NCI-H510A treated with DMSO at 0.1 percent for 48 hours (cell line): ENCODE results near the gene DPM3.
"Not testable (repeated sequence)": the region's sequence is repeated elsewhere in the genome, so short reads cannot be mapped to it uniquely, and the experiment has no call there.

Experiments used
- DNase-seq: peaks from one replicate; lab custom pipeline; 2025; lab: John Stamatoyannopoulos, UW

DPM3 gene, protein sequence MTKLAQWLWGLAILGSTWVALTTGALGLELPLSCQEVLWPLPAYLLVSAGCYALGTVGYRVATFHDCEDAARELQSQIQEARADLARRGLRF

DNA sequence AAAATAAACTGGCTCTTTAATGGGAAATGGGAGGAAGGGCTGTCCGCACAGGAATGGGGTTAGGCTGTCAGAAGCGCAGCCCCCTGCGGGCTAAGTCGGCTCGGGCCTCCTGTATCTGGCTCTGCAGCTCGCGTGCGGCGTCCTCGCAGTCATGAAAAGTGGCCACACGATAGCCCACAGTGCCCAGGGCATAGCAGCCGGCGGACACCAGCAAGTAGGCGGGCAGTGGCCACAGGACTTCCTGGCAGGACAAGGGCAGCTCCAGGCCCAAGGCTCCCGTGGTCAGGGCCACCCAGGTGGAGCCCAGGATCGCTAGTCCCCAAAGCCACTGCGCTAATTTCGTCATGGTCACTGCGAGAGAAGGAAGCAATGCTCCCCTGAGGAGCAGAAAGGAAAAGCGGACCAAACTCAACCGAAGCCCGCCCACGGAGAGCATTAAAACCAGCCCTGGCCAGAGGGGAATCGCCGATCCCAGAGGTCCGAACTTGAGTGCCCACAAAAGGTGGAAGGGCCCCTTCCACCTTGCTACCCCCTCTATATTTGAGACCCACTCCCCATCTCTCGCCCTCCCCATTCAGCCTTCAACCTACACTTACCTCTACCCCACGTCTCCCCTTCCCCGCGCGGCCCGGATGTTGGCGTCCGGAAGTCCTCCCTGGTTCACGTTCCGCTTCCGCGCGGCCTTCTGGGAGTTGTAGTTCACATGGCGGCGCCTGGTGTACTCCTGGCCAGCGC, at the start of gene DPM3:
DPM3 (minus strand) TSS at position 637 of the 735 bp plus-strand sequence; CDS start at position 346, 291 bp downstream.
- peak; percentile 62 for DNase-seq

GRCh38 chr1:155189926-155190325, 49.6 kb upstream of the DPM3 start:
- DNase-seq = not testable (repeated sequence)

DNA sequence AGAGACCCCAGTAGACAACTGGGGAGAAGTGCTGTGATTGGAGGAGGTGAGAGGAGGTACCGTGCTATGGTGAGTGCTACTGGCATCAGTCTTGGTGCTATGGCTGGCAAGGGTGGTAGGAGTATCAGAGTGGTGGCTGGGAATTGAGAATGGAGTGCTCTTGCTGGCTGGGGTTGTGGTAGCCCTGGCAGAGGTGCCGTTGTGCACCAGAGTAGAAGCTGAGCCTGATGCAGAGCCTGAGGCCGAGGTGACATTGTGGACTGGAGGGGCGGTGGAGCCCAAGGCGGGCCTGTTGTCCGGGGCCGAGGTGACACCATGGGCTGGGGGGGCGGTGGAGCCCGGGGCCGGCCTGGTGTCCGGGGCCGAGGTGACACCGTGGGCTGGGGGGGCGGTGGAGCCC, 47.9 kb upstream of the DPM3 start:
- DNase-seq = no peak

DNA sequence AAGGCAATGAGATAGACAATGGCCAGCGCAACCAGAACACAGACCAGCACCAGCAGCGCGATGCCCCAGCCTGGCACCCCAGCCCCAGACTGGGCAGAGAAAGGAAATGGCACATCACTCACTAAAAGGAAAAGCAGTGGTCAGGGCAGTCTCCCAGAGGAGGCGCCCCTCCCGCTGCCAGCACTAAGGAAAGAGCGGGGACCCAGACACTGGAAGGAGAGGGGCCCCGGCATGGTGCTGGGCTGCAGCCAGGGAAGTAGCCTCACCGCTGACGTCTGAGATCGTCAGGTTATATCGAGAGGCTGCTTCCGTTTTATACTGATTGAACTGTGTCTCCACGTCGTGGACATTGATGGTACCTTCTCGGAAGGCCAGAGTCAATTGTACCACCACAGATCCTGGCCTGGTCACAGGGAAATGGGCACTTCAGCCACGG, 47.1 kb upstream of the DPM3 start:
- no peak for DNase-seq

DNA sequence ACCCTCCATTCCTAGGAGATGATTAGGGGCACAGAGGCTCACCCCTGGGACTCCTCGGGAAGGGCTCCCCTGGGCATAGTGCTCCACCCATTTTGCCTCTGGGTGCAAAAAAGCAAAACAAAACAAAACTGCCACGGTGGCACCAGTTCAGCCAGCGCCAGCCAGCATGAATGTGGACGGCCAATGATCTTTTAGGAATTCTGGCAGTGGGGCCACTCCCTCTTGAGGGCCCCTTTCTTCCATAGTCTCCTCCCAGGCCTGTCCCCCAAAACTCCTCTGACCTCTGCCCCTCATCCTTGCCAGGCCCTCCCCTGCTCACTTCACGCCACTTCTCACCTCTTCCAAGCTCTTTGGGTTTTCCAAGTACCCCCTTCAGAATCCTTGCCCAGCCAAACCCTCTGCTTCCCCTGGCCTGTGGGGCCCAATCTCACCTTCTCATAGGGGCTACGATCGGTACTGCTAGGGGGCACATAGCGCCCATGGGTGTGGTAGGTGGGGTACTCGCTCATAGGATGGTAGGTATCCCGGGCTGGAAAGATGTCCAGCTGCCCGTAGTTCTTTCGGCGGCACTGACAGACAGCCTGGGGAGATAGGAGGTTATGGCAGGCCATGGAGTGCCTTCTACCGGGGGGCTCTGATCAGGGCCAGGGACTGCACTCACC, 46.6 kb upstream of the DPM3 start:
- no peak for DNase-seq

- DNase-seq = peak; percentile 71
Measured at GRCh38 chr1:155186067-155186793, 45.9 kb upstream of the DPM3 start.

GRCh38 chr1:155185783-155186066, 45.4 kb upstream of the DPM3 start:
- no peak for DNase-seq

GRCh38 chr1:155184835-155185782, 44.8 kb upstream of the DPM3 start:
- DNase-seq = peak; percentile 18

GRCh38 chr1:155184351-155184811, 44.0 kb upstream of the DPM3 start:
- DNase-seq = no peak

GRCh38 chr1:155183775-155184221, 43.5 kb upstream of the DPM3 start:
- no peak for DNase-seq

GRCh38 chr1:155182052-155182550, 41.8 kb upstream of the DPM3 start:
- DNase-seq = no peak

DNA sequence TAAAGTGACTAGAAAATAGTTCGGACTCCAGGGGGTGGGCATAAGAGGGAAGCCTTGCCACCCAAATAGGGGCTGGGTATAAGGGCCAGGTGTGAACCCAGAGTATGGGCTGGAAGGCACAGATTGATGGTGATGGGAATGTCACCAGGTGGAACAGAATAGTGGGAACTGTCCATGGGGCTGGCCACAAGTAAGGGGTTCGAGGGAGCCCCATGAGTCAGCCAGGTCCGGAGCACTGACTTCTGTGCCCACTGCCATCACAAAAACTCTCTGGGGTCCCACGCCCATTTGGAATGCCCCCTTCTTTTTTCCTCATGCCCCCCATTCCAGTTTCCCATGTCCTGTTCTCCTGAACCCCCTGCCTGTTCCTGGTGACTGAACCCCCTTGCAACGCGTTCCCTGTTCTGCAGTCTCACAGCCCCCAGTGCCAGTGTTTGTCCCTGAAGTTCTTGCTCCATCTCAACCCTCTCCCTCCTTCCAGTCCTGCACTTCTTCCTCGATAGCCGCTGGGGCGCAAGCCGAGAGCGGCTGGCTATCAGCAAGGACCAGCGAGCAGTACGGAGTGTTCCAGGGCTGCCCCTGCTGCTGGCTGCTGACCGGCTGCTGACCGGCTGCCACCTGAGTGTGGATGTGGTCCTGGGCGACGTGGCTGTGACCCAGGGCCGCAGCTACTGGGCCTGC, 41.2 kb upstream of the DPM3 start:
- no peak for DNase-seq

GRCh38 chr1:155179112-155180031, 39.0 kb upstream of the DPM3 start:
- no peak for DNase-seq

GRCh38 chr1:155178441-155179111, 38.2 kb upstream of the DPM3 start:
- no peak for DNase-seq

- no peak for DNase-seq
Measured at GRCh38 chr1:155177918-155178281, 37.6 kb upstream of the DPM3 start.

DNA sequence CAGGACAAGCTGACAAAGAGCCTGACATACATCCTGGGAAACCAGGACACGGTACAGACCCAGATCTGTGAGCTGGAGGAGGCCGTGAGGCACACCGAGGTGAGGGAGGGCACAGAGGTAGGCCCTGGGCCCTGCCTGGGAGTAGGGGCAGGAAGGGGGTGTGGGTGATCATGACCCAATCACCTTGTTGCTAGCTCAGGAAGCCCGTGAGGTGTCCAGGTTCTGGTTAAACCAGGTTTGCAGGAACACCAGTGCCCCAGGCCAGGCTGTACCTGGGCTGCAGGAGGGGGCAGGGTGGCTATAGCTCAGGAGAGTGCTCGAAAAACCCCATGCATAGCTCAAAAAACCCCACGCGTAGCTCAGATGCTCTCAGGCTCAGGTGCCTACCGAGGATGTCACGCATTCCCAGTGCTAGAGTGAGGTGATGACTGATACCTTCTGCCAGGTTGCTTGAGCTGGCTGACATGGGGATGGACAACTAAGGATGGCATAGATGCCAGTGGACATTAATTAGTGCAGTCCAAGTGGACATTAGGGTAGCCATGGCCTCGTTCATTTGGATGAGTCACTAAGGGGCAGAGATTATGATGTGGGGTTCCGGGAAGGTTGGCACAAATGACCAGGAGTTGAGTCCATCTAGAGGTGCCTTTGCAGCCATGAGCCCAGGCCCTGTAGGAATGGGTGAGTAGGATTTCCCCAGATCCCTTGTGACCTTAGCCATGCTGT, 37.0 kb upstream of the DPM3 start:
- DNase-seq = no peak

DNA sequence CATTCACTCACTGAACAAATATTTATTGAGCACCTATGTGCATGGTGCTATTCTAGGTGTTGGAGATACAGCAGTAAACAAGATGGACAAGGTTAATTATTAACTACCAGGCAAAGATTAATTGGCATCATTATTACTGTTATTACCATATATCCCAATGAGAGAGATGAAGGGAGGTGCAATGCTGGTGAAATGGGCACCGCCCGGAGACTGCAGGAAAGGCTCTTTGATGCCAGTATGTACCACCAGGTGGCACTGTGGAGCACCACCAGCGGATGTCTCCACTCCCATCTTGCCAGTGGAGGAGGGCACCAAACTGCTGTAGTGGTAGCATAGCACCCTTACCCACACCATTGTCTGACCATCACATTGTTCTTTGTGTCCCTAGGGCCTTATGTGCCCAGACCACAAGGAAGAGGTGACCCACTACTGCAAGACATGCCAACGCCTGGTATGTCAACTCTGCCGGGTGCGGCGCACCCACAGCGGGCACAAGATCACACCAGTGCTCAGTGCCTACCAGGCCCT, 36.3 kb upstream of the DPM3 start:
- DNase-seq = peak; percentile 87

DNA sequence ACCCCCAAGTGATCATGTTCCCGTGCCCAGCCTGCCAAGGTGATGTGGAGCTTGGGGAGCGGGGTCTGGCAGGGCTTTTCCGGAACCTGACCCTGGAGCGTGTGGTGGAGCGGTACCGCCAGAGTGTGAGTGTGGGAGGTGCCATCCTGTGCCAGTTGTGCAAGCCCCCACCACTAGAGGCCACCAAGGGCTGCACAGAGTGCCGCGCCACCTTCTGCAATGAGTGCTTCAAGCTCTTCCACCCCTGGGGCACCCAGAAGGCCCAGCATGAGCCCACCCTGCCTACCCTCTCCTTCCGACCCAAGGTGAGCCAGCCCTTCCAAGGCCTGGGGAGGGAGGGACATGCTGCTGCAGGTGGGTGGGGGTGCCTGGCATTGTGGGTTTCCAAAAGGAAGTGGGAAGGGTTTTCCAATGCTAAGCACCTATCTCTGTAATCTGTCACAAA, 35.6 kb upstream of the DPM3 start:
- DNase-seq = peak; percentile 23
